Measurements from ENCODE around the gene RSPH3. TPM values are rescaled to one million over a fixed set of nuclear protein-coding genes. Genes with fewer than 3 reads are reported as not detected.
"Not testable (repeated sequence)": the region's sequence is repeated elsewhere in the genome, so short reads cannot be mapped to it uniquely, and the experiment has no call there.

The RSPH3 gene
- total and polyA plus RNA-seq, 4 donors = 4.4 to 16.8 (median 9.7) TPM

DNA sequence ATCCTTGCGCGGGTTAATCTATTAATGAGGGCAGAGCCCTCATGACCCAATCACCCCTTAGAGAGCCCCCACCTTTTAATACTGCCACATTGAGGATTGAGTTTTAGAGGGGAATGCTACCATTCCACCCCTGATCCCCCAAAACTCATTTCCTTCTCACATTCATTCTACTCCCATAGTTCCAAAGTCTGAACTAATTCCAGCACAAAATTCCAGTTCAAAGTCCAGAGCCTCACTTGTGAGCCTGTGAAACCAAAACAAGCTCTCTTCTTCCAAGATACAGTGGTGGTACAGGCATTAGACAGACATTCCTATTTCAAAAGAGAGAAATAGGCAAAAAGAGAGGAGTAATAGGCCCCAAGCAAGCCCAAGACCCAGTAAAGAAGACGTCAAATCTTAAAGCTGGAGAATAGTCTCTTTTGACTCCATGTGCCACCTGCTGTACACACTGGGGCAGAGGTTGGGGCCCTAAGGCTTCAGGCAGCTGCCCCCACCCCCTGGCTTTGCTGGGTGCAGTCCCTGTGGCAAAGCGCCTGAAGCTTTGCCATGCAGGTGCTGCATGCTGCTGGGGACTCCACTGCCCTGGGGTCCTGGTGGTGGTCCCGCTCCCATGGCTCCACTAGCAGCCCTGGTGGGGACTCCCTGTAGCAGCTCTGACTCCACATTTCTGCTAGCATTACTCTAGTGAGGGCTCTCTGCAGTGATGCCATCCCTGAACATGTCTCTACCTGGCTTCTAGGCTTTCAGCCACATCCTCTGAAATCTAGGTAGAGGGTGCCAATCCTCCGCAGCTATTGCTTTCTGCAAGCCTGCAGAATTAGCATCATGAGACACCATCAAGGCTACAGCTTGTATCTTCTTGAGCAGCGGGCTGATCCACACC lies 41.3 kb downstream of the RSPH3 start:
- Histone ChIP-seq H3K4me1 (ENCODE audit: control insufficient read depth in 5 of 5, insufficient read depth in 5 of 5, low read length in 5 of 5) (no peaks in the 10 kb centered on the region), H3K36me3 (ENCODE audit: control insufficient read depth in 4 of 4, insufficient read depth in 4 of 4, low read length in 4 of 4) (peaks cover 0 to 2% (median under 1%) of the 10 kb centered on the region in 4 donors), H3K4me3 (no peak overlapping the region), H3K9me3 (ENCODE audit: control insufficient read depth in 4 of 4, insufficient read depth in 3 of 4, low read length in 3 of 4) (no peaks in the 10 kb centered on the region), H3K27ac (ENCODE audit: low read depth in 1 of 2, low read length in 1 of 2) (no peak overlapping the region), H3K27me3 (ENCODE audit: control insufficient read depth in 3 of 3, insufficient read depth in 3 of 3, low read length in 2 of 3) (no peaks in the 10 kb centered on the region), H3K9ac (ENCODE audit: insufficient read depth in 1 of 2, low read length in 2 of 2) (no peak overlapping the region)
- DNase-seq (no peak), ATAC-seq (ENCODE audit: insufficient read depth, low FRiP score) (no peak)
- WGBS, 2 donors = 90 to 92% methylated on average over 7 of the region's 7 CpGs
- TF ChIP-seq, protein P1, sequence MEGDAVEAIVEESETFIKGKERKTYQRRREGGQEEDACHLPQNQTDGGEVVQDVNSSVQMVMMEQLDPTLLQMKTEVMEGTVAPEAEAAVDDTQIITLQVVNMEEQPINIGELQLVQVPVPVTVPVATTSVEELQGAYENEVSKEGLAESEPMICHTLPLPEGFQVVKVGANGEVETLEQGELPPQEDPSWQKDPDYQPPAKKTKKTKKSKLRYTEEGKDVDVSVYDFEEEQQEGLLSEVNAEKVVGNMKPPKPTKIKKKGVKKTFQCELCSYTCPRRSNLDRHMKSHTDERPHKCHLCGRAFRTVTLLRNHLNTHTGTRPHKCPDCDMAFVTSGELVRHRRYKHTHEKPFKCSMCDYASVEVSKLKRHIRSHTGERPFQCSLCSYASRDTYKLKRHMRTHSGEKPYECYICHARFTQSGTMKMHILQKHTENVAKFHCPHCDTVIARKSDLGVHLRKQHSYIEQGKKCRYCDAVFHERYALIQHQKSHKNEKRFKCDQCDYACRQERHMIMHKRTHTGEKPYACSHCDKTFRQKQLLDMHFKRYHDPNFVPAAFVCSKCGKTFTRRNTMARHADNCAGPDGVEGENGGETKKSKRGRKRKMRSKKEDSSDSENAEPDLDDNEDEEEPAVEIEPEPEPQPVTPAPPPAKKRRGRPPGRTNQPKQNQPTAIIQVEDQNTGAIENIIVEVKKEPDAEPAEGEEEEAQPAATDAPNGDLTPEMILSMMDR (IDR thresholded peaks at IDR 0.05; ENCODE audit: control extremely low read depth, extremely low read depth) = no peak

DNA sequence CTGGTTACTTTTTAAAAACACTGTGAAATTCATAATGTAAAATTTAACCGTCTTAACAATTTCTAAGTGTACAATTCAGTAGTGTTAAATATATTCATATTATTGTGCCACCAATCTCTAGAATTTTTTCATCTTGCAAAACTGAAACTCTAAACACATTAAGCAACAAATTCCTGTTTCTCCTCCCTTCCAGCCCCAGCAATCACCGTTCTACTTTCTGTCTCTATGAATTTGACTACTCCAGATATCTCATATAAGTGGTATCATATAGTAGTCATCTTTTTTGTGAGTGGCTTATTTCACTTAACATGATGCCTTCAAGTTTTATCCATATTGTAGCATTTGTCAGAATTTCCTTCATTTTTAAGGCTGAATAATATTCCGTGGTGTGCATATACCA lies 44.7 kb downstream of the RSPH3 start:
- TF ChIP-seq, protein P1 (IDR thresholded peaks at IDR 0.05; ENCODE audit: control extremely low read depth, extremely low read depth) = no peak

DNA sequence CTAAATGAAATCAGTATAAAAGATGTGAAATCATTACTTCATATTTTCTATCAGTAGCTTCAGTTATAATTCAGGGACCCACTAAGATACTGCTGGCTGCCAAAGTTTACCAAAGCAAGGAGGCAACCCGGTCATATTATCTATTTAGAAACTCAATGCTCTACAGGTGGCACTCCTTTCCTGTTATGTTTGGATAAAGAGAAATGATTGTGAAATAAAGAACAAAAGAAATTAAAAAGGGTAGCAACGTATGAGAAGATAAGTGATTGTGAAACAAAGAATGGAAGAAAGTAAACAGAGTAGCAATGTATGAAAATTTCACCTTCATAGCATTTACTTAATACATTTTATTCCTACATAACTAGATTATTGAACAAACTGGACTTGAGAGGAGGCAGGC lies 45.2 kb downstream of the RSPH3 start:
- Histone ChIP-seq H3K36me3 (ENCODE audit: control insufficient read depth in 4 of 4, insufficient read depth in 4 of 4, low read length in 4 of 4) (no peaks in the 10 kb centered on the region), H3K27ac (ENCODE audit: low read depth in 1 of 2, low read length in 1 of 2) (no peak overlapping the region), H3K27me3 (ENCODE audit: control insufficient read depth in 3 of 3, insufficient read depth in 3 of 3, low read length in 2 of 3) (no peaks in the 10 kb centered on the region), H3K9me3 (ENCODE audit: control insufficient read depth in 4 of 4, insufficient read depth in 3 of 4, low read length in 3 of 4) (no peaks in the 10 kb centered on the region), H3K9ac (ENCODE audit: insufficient read depth in 1 of 2, low read length in 2 of 2) (no peak overlapping the region), H3K4me1 (ENCODE audit: control insufficient read depth in 5 of 5, insufficient read depth in 5 of 5, low read length in 5 of 5) (no peaks in the 10 kb centered on the region), H3K4me3 (no peak overlapping the region)
- 22 to 28% methylated on average over 2 of the region's 2 CpGs for WGBS, 2 donors
- TF ChIP-seq, protein P1 (IDR thresholded peaks at IDR 0.05; ENCODE audit: control extremely low read depth, extremely low read depth) = no peak
- DNase-seq (no peak), ATAC-seq (ENCODE audit: insufficient read depth, low FRiP score) (no peak)

More for the DNA sequence above, 44.7 kb downstream of the RSPH3 start:
- Histone ChIP-seq H3K4me1 (ENCODE audit: control insufficient read depth in 5 of 5, insufficient read depth in 5 of 5, low read length in 5 of 5) (no peaks in the 10 kb centered on the region), H3K9ac (ENCODE audit: insufficient read depth in 1 of 2, low read length in 2 of 2) (no peak overlapping the region), H3K4me3 (no peak overlapping the region), H3K36me3 (ENCODE audit: control insufficient read depth in 4 of 4, insufficient read depth in 4 of 4, low read length in 4 of 4) (no peaks in the 10 kb centered on the region), H3K27ac (ENCODE audit: low read depth in 1 of 2, low read length in 1 of 2) (no peak overlapping the region), H3K9me3 (ENCODE audit: control insufficient read depth in 4 of 4, insufficient read depth in 3 of 4, low read length in 3 of 4) (no peaks in the 10 kb centered on the region), H3K27me3 (ENCODE audit: control insufficient read depth in 3 of 3, insufficient read depth in 3 of 3, low read length in 2 of 3) (no peaks in the 10 kb centered on the region)
- DNase-seq (no peak), ATAC-seq (ENCODE audit: insufficient read depth, low FRiP score) (no peak)
- WGBS, 2 donors = 76 to 86% methylated on average over 3 of the region's 3 CpGs

DNA sequence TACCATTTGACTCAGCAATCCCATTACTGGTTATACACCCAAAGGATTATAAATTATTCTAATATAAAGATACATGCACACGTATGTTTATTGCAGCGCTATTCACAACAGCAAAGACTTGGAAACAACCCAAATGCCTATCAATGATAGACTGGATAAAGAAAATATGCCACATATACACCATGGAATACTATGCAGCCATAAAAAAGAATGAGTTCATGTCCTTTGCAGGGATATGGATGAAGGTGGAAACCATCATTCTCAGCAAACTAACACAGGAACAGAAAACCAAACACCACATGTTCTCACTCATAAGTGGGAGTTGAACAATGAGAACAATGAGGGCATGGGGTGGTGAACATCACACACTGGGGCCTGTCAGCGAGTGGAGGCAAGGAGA lies 48.0 kb downstream of the RSPH3 start:
- 97 to 100% methylated on average over 3 of the region's 3 CpGs for WGBS, 2 donors
- not testable (repeated sequence) for DNase-seq

DNA sequence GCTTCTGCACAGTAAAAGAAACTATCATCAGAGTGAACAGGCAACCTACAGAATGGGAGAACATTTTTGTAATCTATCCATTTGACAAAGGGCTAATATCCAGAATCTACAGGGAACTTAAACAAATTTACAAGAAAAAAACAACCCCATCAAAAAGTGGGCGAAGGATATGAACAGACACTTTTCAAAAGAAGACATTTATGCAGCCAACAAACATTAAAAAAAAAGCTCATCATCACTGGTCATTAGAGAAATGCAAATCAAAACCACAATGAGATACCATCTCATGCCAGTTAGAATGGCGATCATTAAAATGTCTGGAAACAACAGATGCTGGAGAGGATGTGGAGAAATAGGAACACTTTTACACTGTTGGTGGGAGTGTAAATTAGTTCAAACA lies 48.4 kb downstream of the RSPH3 start:
- not testable (repeated sequence) for H3K4me3 ChIP-seq; H3K27me3 ChIP-seq (ENCODE audit: control insufficient read depth in 3 of 3, insufficient read depth in 3 of 3, low read length in 2 of 3); H3K9ac ChIP-seq (ENCODE audit: insufficient read depth in 1 of 2, low read length in 2 of 2); H3K27ac ChIP-seq (ENCODE audit: low read depth in 1 of 2, low read length in 1 of 2); ATAC-seq (ENCODE audit: insufficient read depth, low FRiP score); H3K36me3 ChIP-seq (ENCODE audit: control insufficient read depth in 4 of 4, insufficient read depth in 4 of 4, low read length in 4 of 4); H3K9me3 ChIP-seq (ENCODE audit: control insufficient read depth in 4 of 4, insufficient read depth in 3 of 4, low read length in 3 of 4); DNase-seq; H3K4me1 ChIP-seq (ENCODE audit: control insufficient read depth in 5 of 5, insufficient read depth in 5 of 5, low read length in 5 of 5)
- 98% methylated on average over 2 of the region's 2 CpGs for WGBS, 2 donors

More for the DNA sequence above, 48.0 kb downstream of the RSPH3 start:
- H3K27ac ChIP-seq (ENCODE audit: low read depth in 1 of 2, low read length in 1 of 2); H3K27me3 ChIP-seq (ENCODE audit: control insufficient read depth in 3 of 3, insufficient read depth in 3 of 3, low read length in 2 of 3); H3K9ac ChIP-seq (ENCODE audit: insufficient read depth in 1 of 2, low read length in 2 of 2); H3K9me3 ChIP-seq (ENCODE audit: control insufficient read depth in 4 of 4, insufficient read depth in 3 of 4, low read length in 3 of 4); ATAC-seq (ENCODE audit: insufficient read depth, low FRiP score); H3K4me3 ChIP-seq; H3K36me3 ChIP-seq (ENCODE audit: control insufficient read depth in 4 of 4, insufficient read depth in 4 of 4, low read length in 4 of 4); H3K4me1 ChIP-seq (ENCODE audit: control insufficient read depth in 5 of 5, insufficient read depth in 5 of 5, low read length in 5 of 5): not testable (repeated sequence)
